Activated CD8-positive, alpha-beta T cell treated with anti-CD3 and anti-CD28 coated beads for 36 hours (primary cell): Measurements from ENCODE around the gene ODF2. TPM values are rescaled to one million over a fixed set of nuclear protein-coding genes. Genes with fewer than 3 reads are reported as not detected.
"Not testable (repeated sequence)": the region's sequence is repeated elsewhere in the genome, so short reads cannot be mapped to it uniquely, and the experiment has no call there.

Experiments used
- ATAC-seq: fragments of 200-7000 bp; cut with Tn5 transposase; one replicate; pipeline ENCODE4 v1.10.0; 2021; ENCODE audit warnings: mild to moderate bottlenecking, moderate library complexity
- CTCF ChIA-PET: fragments of 350-600 bp; sonication (Branson Sonifier 250); formaldehyde crosslinking; loops from one replicate; lab custom pipeline; 2021; ENCODE audit warnings: antibody characterized with exemption; lab: Charles Lee
- POLR2A ChIA-PET: fragments of 350-600 bp; sonication (Branson Sonifier 250); formaldehyde crosslinking; loops from one replicate; lab custom pipeline; 2021; ENCODE audit warnings: antibody characterized with exemption; lab: Charles Lee
- DNase-seq: peaks from one replicate; pipeline ENCODE4 v3.0.0-alpha.2; 2020
- H3K27ac Mint-ChIP-seq: one replicate; pipeline ENCODE4 v1.8.0; 2021; ENCODE audit warnings: mild to moderate bottlenecking, mixed read lengths
- H3K27me3 Mint-ChIP-seq: one replicate; pipeline ENCODE4 v1.8.0; 2021; ENCODE audit warnings: mixed read lengths
- H3K36me3 Mint-ChIP-seq: one replicate; pipeline ENCODE4 v1.8.0; 2021; ENCODE audit warnings: low read depth, mixed read lengths
- H3K4me1 Mint-ChIP-seq: one replicate; pipeline ENCODE4 v1.8.0; 2021; ENCODE audit warnings: low read depth, mixed read lengths
- H3K4me3 Mint-ChIP-seq: one replicate; pipeline ENCODE4 v1.8.0; 2021; ENCODE audit warnings: mild to moderate bottlenecking, moderate library complexity, mixed read lengths
- H3K9me3 Mint-ChIP-seq: one replicate; pipeline ENCODE4 v1.8.0; 2021; ENCODE audit warnings: mixed read lengths
- CTCF ChIP-seq: fragments of 200-600 bp; IDR thresholded peaks from one replicate; pipeline ENCODE4 v1.8.0; 2022; ENCODE audit warnings: antibody characterized with exemption, mild to moderate bottlenecking
- intact Hi-C: fragments of 100-400 bp; cut with micrococcal nuclease; formaldehyde crosslinking; loops from one replicate; pipeline ENCODE4 v1.10.0; 2022
- total RNA-seq, 2 experiments: library from RNA; stranded (reverse); gene quantifications; one replicate each; pipeline ENCODE4 v1.2.3, GENCODE V29; 2021

The ODF2 gene
- total RNA-seq, 2 experiments from 2014 or later = 79.3 to 83.6 TPM

- H3K27me3 Mint-ChIP-seq = no peaks in the 10 kb centered on the region
- intact Hi-C loops = no loop called here
- ChIA-PET CTCF (interaction anchor here (1.4 kb wide), 2 partner anchors 10 to 22 kb away, joined by 4 to 5 read pairs; no protein-coding TSS in a partner anchor), POLR2A (no interaction called here)
- ATAC-seq (no peak), DNase-seq (no peak)
- no peak for TF ChIP-seq CTCF
- H3K36me3 Mint-ChIP-seq = no peaks in the 10 kb centered on the region
- no peak overlapping the region for H3K4me3 Mint-ChIP-seq
- H3K9me3 Mint-ChIP-seq = no peaks in the 10 kb centered on the region
- no peak overlapping the region for H3K27ac Mint-ChIP-seq
- no peaks in the 10 kb centered on the region for H3K4me1 Mint-ChIP-seq
Observed at GRCh38 chr9:128442150-128442549, 13.7 kb upstream of the ODF2 start.

- POLR2A ChIA-PET, H3K4me3 Mint-ChIP-seq, H3K4me1 Mint-ChIP-seq, H3K9me3 Mint-ChIP-seq, H3K27ac Mint-ChIP-seq, intact Hi-C loops, DNase-seq, H3K27me3 Mint-ChIP-seq, ATAC-seq, H3K36me3 Mint-ChIP-seq: not testable (repeated sequence)
- CTCF ChIA-PET = interaction anchor here (1.7 to 4.4 kb wide), 2 partner anchors 8 to 27 kb away, joined by 5 to 26 read pairs; no protein-coding TSS in a partner anchor
Observed at GRCh38 chr9:128446505-128446904, 9.3 kb upstream of the ODF2 start.

- intact Hi-C loops = no loop called here
- DNase-seq (no peak), ATAC-seq (no peak)
- Mint-ChIP-seq H3K9me3 (no peaks in the 10 kb centered on the region), H3K36me3 (no peaks in the 10 kb centered on the region), H3K4me3 (no peak overlapping the region), H3K27me3 (no peaks in the 10 kb centered on the region), H3K4me1 (no peaks in the 10 kb centered on the region), H3K27ac (no peak overlapping the region)
- no peak for TF ChIP-seq CTCF
- ChIA-PET CTCF (interaction anchor here (4.4 kb wide), 1 partner anchor 10 kb away, joined by 26 read pairs; no protein-coding TSS in a partner anchor), POLR2A (no interaction called here)
Observed at GRCh38 chr9:128448746-128449145, 7.1 kb upstream of the ODF2 start.

- intact Hi-C loops = no loop called here
- TF ChIP-seq CTCF = no peak
- H3K4me3 Mint-ChIP-seq = peak overlapping the region; percentile 82
- peaks cover 16% of the 10 kb centered on the region for H3K4me1 Mint-ChIP-seq
- H3K27ac Mint-ChIP-seq = peak overlapping the region; percentile 74
- CTCF ChIA-PET = interaction anchor here (0.9 to 1.0 kb wide), 2 partner anchors 16 to 17 kb away, joined by 3 read pairs; no protein-coding TSS in a partner anchor
- DNase-seq = no peak
- no peak for ATAC-seq
- no peaks in the 10 kb centered on the region for H3K9me3 Mint-ChIP-seq
- POLR2A ChIA-PET = interaction anchor here (1.1 kb wide), 1 partner anchor 17 kb away, joined by 4 read pairs; no protein-coding TSS in a partner anchor
- no peaks in the 10 kb centered on the region for H3K27me3 Mint-ChIP-seq
- H3K36me3 Mint-ChIP-seq = peaks cover 9% of the 10 kb centered on the region
Observed at GRCh38 chr9:128454991-128455390, 815 bp upstream of the ODF2 start.

- peaks cover 16% of the 10 kb centered on the region for H3K4me1 Mint-ChIP-seq
- peak overlapping the region; percentile 82 for H3K4me3 Mint-ChIP-seq
- ATAC-seq = peak; percentile 63
- no peaks in the 10 kb centered on the region for H3K9me3 Mint-ChIP-seq
- intact Hi-C loops = no loop called here
- POLR2A ChIA-PET = interaction anchor here (1.1 kb wide), 1 partner anchor 10 kb away, joined by 3 read pairs; no protein-coding TSS in a partner anchor
- H3K36me3 Mint-ChIP-seq = peaks cover 25% of the 10 kb centered on the region
- TF ChIP-seq CTCF = no peak
- CTCF ChIA-PET = no interaction called here
- peak overlapping the region; percentile 88 for H3K27ac Mint-ChIP-seq
- no peaks in the 10 kb centered on the region for H3K27me3 Mint-ChIP-seq
- DNase-seq = peak; percentile 74
Observed at GRCh38 chr9:128456613-128457061, 831 bp downstream of the ODF2 start.
